ENCODE results near the gene C1orf146.
"Not testable (repeated sequence)": the region's sequence is repeated elsewhere in the genome, so short reads cannot be mapped to it uniquely, and the experiment has no call there.

Gene C1orf146, protein sequence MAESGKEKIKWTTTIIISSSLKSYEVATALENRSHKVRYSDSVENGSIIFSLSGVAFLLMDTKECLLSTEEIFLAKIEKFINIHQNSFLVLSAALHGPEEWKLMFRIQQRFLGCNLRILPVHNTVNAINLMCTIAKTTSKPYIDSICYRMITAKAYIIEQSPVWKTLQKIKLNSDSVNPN

DNA sequence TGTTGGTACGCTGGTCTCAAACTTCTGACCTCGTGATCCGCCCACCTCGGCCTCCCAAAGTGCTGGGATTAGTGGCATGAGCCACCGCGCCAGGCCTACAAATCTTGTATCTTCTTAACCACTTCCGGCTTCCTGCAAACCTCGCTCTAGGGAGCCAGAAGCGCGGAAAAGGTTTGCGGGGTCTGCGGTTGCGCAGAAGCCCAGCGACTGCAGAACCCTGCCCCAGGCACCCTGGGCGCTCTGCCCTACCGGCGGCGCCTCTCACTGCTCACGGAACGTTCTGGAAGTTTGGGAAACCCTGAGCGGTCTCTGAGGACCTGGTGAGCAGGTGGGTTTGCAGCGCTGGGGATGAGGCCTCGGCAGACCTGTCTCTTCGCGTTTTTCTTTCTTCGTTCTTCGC is at the start of gene C1orf146:
TSS of gene C1orf146 (plus strand) at position 195 of the 400 bp plus-strand sequence. CDS start 13,506 bp downstream, outside the sequence.
- no peak for DNase-seq (ENCODE audit: low spot score)

DNA sequence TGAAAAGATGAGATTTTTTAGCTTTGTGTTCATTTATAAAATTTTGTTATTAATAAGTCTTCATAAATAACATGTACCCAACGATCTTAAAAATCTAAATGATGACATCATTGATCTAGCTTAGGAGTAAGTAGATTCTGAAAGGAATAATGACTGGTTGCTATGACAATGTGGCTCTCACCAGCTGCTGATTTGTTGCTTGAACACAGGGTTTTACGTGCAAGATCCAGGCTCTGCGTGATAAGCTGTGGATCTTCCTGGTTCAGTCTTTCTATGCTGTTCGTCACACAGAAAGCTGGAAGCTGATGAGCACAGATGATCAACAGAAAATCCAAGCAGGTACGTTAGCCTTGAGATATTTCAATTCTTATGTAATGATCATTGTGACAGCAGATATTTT is 49.1 kb upstream of the C1orf146 start:
- DNase-seq (ENCODE audit: low spot score): no peak

DNA sequence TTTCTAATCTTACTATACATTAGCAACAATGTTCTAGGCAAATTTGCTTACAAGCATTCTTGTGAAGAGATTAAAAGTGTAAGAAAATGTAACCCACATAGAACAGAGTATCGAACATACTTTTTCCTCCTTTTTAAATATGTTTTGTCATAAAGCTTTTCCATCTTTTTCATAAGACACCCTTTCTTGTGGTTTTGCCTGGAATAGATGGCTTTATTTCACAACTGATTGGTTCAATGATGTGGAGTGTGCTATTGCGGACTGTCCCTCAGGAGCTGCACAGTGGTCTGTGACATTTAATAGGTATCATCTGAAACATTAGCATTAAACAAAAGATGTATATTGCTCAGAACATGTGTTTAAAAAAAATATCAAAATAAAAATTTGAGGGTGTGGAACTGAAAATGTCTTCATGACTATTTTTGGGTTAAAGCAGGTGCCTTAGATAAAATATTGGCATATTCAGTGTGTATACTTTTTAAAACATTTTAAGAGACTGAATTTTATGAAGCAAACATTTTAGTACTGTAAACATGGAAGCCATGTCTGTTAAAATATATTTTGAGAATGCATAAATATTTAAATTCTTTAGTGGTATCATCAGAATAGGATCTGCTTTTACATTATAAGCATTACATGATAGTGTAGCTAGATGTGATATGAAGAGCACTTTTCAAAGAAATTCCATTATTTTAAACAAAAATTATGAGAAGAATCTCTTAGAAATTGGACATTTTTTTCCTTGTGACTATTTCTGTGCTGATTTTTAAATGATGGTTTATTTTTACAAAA is 48.3 kb upstream of the C1orf146 start:
- no peak for DNase-seq (ENCODE audit: low spot score)

DNA sequence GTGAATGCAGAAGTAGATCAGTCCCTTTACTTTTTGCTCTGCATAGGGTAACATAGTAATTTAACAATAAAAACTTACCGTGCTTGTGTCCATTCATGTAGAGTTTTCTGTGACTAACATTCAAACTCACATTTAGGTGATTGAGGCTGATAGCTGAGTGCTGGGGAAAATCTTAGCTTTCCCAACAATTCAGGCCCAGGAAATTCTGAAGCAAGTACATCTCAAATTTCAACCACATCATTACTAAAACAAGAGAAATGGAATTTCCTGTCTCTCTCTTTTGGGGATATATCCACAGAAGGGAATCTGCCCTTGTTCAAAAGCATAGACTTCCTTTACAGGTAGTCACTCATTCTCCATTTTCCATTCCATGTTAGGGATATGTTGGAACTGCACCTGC is 33.1 kb upstream of the C1orf146 start:
- no peak for DNase-seq (ENCODE audit: low spot score)

DNA sequence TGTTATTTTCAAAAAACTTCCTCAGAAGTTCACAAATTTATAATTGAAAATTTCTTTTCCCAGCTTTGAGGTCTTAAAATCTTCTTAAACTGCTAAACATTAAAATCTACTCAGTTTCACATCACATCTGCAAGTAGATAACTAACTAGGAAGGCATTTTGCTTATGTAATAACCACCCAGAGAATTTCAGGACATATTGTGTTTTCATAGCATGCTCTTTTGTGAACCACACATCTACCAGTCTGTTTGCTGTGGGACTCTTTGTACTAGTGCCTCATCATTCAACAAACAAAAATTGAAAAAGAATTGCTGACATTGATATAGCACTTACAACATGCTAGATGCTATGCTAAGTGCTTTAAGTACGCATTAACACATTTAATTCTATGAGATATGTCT is 31.6 kb upstream of the C1orf146 start:
- DNase-seq (ENCODE audit: low spot score): no peak

DNA sequence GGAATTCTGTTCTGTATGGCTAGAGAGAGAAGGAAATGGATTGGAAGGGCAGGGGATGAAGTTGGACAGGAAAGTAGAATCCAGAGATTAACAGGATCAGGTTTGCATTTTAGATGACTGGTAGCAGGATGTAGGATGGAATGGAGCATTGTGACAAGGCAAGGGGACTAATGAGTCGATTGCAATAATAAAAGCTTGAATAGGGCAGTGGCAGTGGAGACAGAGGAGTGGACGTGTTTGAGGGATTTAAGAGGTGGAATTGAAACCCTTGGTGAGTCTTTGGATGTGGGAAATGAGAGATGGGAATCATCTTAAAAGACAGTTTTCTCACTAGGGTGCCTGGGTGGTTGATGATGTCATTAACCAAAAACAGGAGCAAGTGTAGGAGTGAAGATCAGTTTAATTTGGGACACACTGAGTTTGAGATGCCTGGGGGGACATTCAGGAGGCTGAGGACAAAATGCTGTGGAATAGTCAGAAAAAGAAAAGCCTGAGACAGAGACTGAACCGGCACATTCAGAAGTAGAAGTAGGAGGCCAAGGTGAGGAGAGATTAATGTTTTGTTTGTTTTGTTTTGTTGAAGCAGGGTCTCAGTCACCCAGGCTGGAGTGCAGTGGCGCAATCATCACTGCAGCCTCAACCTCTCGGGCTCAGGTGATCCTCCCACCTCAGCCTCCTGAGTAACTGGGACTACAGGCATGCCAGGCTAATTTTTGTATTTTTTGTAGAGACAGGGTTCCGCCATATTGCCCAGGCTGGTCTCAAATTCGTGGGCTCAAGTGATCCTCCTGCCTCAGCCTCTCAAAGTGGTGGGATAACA is 29.1 kb upstream of the C1orf146 start:
- no peak for DNase-seq (ENCODE audit: low spot score)

DNA sequence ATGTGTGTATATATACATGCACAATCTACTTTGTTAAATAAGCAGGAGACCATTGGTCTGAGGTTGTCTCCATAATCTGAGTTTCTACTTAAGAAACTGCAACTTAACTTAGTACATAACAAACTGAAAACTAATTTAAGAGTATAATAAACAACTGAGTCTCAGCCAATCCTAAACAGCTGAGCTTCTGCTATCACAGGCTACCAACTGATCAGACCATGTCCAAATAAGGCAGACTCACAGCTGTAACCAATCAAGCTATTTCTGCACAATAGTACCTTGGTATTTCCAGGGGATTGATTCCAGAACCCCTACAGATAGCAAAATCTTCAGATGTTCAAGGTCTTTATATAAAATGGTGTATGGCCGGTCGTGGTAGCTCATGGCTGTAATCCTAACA is 26.0 kb upstream of the C1orf146 start:
- no peak for DNase-seq (ENCODE audit: low spot score)

DNA sequence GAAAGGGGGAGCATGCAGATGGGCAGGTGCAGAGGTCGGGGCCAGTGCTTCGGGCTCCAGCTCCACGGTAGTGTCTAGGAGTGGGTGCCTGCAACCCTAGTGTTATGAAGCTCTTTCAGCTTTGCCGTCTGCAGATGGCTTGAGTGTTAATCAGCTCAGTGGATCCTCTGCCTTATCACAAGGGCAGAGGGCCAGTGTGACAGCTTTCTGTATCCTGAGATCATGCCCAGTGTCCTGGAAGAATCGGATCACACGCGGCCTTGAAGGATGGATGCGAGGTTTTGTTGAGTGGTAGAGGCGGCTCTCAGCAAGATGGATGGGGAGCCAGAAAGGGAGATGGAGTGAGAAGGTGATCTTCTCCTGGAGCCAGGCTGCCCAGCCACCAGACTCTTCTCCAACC is 25.5 kb upstream of the C1orf146 start:
- DNase-seq (ENCODE audit: low spot score): no peak

DNA sequence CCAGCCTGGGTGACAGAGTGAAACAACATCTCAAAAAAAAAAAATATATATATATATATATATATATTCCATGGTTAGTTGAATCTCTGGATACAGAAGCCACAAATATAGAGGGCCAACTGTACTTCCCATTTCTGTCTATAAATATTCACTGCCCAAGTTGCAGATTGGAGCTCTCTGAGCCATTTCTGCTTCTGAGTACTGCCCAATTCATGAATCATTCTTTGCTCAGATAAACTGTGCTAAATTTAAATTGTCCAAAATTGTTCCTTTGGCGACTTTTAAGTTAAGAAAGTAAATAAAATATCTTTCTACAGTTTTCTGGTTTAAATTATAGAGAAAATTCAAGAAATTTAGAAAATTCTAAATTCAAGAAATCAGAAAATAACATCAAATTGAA is 23.2 kb upstream of the C1orf146 start:
- DNase-seq (ENCODE audit: low spot score): no peak

DNA sequence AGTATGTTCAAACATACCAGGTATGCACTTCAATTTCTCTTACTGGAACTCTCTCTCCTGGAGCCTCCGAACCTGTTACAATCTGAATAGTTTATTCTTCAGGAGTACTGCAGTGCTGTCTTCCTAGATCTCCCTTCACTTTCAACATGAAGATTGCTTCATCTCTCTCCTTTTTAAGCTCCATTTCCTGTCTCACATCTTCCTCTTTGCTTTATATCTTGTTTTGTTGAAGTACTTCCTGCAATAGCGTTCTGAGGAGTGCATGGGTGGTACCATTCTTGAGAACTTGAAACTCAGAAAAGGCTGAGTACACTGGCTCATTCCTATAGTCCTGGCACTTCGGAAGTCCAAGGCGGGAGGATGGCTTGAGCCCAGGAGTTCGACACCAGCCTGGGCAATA is 15.7 kb upstream of the C1orf146 start:
- DNase-seq (ENCODE audit: low spot score): no peak

DNA sequence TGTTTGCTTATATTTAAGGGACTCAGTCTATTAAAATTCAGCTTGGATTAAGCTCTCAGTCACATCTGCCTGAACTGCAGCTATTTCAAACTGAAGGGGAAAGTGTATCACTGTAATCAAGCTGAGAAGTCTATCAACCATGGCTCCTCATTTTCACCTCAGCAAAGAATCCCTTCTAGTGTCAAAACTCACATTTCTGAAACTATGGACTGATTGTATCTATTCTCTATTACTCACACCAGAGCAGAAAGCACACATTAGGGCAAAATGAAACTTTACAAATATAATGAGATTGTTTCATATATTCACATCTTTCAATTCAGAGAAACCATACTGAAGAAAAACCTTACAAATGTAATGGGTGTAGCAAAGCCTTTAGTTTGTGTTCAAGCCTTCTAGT is 14.6 kb upstream of the C1orf146 start:
- DNase-seq (ENCODE audit: low spot score): no peak

DNA sequence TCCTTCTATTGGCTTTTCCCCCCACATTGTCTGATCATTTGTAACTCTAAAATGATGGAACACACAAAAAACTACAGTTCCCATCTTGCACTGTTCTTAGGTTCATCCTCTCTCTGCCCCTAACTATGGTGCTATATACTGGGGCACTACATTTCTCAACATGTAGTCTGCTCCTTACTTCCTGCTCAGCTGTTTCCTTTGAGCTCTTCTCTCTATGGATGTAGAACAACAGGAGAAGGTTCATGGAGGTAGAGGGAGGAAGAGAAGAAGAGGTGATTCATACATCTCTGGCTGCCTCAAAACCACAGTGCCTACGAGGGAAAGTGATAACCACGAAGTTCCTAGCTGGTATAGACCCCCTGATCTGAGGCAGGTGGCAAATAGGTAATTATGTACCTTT is 7.0 kb upstream of the C1orf146 start:
- no peak for DNase-seq (ENCODE audit: low spot score)

DNA sequence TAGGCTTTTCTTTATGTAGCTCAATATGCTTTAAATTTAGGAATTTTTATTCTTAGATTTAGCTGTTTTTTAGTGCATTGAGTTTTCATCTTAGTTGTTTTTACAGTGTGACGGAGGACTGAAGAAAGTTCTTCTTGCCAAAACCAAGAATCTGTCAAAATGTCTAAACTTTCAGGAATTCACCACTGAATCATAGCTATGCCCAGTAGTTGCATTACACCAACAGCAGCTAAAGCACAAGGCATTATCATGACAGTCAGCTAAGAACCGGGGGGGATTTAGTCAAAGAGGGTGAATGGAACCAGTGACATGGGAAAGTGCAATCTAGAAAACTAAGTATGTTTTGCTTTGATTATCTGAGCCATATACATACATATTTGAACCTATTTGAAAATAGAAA is 6.5 kb upstream of the C1orf146 start:
- DNase-seq (ENCODE audit: low spot score): no peak

DNA sequence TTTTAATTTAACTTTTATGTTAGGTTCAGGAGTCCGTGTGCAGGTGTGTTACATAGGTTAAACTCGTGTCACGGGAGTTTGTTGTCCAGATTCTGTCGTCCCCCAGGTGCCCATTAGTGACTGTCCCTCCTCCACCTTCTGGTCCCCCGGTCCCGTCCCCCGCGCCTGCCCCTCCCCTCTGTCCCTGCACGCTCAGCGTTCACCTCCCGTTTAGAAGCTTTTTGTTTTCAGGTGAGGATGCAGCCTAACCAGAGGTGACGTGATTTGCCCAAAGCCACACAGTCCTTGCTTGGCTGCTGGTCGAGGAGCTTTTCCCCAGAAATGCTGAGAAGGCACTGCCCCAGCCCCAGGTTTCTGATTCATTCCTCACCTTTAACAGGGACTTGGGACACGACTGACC is 844 bp downstream of the C1orf146 start:
- no peak for DNase-seq (ENCODE audit: low spot score)

DNA sequence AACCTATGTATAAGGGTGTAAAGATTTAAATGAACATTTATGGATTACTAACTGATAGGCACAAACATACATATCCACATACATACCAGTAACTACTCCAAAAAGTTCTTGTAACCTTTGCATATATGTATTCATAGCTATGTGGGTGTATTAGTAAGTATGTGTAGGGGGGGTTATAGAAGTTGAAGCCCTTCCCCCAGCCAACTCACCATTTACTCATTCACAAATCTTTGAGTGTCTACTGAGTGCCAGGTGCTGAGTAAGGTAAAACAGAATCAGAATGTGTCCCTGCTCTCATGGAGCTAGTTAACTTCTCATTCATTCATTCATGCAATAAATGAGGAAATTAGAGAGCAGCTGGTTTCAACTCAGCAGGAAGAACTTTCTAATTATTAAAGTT is 1.3 kb downstream of the C1orf146 start:
- no peak for DNase-seq (ENCODE audit: low spot score)

DNA sequence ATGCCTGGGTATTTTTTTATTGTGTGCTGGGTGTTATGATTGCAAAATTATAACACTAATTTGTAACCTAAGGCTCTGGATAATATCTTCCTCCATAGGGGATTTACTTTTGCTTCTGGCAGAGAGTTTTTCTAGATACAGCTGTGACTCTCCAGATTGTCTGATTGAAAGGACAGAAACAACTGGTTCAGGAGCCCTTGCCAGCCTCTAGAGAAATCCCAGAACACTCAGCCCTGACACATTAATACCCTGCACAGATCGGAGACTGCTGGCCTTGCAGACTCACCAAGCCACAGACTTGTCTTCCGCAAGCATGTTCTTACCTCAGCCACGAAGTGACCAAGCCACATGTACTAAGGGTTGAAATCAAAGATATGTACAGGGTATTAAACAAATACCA is 10.7 kb downstream of the C1orf146 start:
- no peak for DNase-seq (ENCODE audit: low spot score)

DNA sequence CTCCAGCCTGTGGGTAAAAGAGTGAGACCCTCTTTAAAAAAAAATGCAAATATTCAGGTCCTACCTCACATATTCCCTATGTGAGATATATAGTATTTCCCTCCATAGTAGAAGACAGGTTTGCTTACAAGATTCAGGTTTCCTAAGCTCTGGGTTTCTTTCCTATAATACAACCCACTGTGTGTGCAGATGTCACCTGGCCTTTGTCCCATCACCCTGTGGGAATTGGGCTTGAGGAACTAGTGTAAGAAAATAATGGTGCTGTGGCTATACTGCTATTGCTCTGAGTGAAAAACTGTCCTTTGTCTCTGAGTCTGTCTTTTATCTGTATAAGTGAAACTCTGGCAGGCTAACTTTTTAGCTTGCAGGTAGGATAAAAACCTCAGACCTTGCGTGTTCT is 13.0 kb downstream of the C1orf146 start:
- DNase-seq (ENCODE audit: low spot score): no peak

DNA sequence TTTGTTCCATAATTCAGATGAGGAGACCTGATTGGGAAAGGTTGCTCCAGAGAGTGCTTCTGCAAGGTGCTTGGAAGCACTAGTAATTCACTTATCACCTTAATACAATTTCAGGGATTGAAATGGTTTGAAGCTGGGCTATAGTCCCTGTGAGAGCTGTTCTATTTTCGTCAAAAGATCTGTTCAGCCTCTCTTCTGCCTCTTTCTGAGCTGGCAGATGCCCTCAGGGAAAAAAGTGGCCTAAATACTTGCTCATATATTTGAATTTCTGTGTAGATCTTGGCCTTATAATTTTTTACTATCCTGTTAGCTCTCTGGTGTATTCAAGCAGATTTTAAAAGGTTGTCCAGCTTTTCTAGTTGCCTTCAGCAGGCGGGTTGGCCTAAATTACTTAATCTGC is 22.3 kb downstream of the C1orf146 start:
- DNase-seq (ENCODE audit: low spot score): no peak

DNA sequence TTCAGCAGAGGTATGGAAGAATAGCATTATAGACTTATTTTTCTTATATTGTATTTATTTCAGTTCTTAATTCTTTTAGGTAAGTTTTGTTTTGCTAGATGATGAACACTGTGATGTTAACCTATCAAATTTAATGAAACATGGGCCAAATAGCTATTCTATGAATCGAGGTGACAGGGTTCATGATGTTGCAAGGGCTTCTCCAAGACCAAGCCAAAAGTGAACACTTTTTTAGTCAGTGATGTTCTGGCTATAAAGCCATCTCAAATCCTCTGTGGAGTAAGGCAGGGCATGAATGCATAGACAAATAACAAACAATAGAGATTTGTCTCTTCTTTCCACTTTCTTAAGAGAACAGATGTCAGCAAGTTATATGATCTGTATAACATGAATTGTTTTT is 26.7 kb downstream of the C1orf146 start:
- DNase-seq (ENCODE audit: low spot score): no peak

DNA sequence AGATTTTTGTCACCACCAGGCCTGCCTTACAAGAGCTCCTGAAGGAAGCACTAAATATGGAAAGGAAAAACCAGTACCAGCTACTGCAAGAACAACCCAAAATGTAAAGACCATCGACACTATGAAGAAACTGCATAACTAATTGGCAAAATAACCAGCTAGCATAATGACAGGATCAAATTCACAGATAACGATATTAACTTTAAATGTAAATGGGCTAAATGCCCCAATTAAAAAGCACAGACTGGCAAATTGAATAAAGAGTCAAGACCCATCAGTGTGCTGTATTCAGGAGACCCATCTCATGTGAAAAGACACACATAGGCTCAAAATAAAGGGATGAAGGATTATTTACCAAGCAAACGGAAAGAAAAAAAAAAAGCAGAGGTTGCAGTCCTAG is 37.0 kb downstream of the C1orf146 start:
- not testable (repeated sequence) for DNase-seq (ENCODE audit: low spot score)

DNA sequence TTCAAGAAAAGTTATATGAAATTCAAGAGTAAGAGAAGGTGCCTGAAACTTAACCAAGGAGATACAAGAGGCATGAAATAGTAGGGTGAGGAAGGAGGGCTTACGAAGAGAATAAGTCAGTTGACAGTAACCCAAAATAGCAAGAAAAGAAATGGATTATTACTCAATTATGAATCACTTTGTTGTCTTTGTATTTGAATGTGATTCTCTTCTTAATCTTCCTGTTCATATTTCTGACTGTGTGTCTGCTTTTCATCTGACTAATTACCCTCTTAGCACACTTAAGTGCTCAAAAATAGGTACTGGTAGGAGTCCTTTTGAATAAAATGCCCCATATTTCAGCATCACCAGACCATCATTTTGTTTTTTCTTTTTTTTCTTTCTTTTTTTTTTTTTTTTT is 41.6 kb downstream of the C1orf146 start:
- DNase-seq (ENCODE audit: low spot score): no peak

DNA sequence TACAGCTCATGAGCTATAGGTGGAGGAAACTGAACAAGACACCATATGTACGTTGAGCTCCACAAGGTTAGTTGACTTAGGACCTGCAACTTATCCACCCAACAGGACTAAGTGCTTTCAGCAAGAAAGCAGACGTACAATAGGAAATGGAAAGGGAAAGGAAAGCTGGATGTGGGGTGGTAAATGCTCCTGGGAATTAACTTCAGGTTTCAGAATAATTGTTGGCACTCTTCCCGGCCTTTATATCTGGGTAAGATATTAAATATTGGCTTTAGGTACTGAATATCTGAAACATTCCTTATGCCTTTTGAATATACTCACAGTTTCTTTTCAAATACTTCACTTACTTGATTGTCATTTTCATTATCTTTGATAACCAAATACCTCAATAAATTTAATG is 44.8 kb downstream of the C1orf146 start:
- no peak for DNase-seq (ENCODE audit: low spot score)

DNA sequence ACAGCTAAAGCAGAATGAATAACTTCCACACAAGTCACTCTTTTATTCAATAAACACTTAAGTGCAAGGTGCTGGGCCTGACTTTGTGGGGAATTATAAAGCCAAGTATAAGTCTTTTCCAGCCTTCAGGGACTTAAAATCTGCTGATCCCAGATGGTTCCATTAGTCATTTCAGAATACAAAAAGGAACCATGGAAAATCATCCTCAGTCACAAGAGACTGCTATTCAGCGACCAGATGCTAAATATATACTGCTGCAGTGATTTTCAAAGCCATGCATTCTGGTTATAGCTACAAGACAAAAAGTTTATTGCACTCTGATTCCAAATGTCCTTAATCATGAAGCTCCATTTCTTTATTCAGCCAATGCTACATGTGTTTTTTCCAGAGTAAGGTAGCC is 55.3 kb downstream of the C1orf146 start:
- DNase-seq (ENCODE audit: low spot score): no peak
